ENCODE measurements around the gene SRM. TPM values are rescaled to one million over a fixed set of nuclear protein-coding genes. Genes with fewer than 3 reads are reported as not detected.
"Not testable (repeated sequence)": the region's sequence is repeated elsewhere in the genome, so short reads cannot be mapped to it uniquely, and the experiment has no call there.

Gene SRM
- 326 TPM for polyA plus RNA-seq (2012; ENCODE audit: insufficient read depth, insufficient read length, low read depth)

DNA sequence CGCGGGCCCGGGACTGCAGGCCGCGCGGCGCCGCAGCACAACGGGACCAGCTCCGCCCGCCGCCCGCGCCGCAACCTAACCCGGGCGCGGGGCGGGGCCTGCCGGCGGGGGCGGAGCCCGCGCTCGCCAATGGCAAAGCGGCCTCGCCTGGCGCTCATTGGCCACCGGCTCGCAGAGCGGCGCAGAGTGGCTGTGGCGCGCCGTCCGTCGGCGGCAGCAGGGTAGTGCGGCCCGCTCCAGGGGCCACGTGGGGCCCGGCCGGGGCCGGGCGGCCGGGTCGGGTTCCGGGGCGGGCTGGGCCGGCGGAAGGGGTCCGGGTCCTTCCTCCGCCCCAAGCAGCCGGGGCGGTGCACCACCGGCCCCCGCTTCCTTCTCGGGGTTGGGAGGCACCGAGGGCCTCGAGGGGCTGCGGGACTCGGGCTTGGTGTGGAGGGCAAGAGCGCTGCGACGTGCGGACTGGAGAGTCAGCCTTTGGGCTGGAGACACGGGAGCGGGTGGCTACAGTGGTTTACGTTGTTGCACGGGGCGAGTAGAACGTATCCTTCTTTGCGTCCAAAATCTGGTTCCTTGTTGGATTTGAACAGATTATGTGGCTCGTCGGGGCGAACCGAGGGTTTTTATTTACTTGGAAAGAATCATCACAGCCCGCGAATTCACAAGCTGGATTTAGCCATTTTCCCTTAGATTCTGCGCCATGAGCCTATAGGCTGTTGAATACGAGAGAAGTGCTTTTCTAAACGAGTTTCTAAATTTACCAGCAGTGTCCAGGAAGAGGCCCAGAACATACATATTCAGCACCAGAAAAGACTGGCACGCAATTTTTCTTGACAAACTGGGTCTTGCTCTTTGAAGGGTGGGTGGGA lies at the start of gene SRM:
SRM (minus strand) TSS at position 51 of the 863 bp plus-strand sequence. CDS start 75 bp downstream, outside the sequence.
- peak; percentile 90 for DNase-seq
- Histone ChIP-seq H3K4me1 (no peaks in the 10 kb centered on the region), H3K9me3 (no peaks in the 10 kb centered on the region), H3K27me3 (no peaks in the 10 kb centered on the region), H3K4me3 (ENCODE audit: low read depth, low read length) (peak within 1 kb of the TSS; percentile 79), H3K36me3 (peaks cover 23% of the 10 kb centered on the region)
- TF ChIP-seq, protein P1, sequence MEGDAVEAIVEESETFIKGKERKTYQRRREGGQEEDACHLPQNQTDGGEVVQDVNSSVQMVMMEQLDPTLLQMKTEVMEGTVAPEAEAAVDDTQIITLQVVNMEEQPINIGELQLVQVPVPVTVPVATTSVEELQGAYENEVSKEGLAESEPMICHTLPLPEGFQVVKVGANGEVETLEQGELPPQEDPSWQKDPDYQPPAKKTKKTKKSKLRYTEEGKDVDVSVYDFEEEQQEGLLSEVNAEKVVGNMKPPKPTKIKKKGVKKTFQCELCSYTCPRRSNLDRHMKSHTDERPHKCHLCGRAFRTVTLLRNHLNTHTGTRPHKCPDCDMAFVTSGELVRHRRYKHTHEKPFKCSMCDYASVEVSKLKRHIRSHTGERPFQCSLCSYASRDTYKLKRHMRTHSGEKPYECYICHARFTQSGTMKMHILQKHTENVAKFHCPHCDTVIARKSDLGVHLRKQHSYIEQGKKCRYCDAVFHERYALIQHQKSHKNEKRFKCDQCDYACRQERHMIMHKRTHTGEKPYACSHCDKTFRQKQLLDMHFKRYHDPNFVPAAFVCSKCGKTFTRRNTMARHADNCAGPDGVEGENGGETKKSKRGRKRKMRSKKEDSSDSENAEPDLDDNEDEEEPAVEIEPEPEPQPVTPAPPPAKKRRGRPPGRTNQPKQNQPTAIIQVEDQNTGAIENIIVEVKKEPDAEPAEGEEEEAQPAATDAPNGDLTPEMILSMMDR (IDR thresholded peaks at IDR 0.05; ENCODE audit: low read depth, low read length): no peak

DNA sequence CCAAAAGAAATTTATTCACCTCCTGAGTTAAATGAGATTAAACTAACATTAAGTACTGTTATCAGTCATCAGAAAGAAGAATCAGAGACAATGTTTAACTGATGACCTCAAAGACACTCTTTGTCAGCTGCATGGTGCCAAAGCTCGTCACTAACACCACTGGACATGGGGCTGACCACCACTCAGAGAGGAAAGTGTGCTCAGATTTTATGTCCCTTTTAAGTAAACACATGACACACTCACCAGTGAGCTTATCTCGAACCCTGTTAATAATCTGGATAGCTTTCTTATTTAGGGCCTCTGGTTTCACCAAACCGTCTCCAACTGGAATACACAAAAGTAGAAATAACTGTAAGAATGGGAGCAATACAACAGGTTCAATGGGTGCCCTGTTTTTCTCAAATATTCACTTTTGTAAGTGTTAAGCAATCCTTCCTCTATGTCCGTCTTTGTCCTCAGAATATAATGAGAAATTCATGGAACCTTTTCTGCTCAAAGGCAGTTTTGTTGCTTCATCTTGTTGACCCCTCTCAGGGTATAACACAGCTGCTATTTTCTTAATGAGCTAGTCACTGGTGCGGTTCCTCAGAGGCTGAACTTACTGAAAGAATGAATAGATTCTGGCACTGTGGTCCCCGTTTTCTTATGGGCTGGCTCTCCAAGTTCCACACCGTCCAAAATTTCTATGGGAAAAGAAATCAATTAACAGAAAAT lies 49.4 kb upstream of the SRM start:
- TF ChIP-seq, protein P1 (IDR thresholded peaks at IDR 0.05; ENCODE audit: low read depth, low read length): no peak
- H3K36me3 ChIP-seq: peaks cover 4% of the 10 kb centered on the region; the same call in 1 of the 2 replicates
- no peak overlapping the region for H3K4me3 ChIP-seq (ENCODE audit: low read depth, low read length)
- no peaks in the 10 kb centered on the region for H3K9me3 ChIP-seq
- H3K4me1 ChIP-seq: no peaks in the 10 kb centered on the region
- no peak for DNase-seq
- H3K27me3 ChIP-seq: no peaks in the 10 kb centered on the region

DNA sequence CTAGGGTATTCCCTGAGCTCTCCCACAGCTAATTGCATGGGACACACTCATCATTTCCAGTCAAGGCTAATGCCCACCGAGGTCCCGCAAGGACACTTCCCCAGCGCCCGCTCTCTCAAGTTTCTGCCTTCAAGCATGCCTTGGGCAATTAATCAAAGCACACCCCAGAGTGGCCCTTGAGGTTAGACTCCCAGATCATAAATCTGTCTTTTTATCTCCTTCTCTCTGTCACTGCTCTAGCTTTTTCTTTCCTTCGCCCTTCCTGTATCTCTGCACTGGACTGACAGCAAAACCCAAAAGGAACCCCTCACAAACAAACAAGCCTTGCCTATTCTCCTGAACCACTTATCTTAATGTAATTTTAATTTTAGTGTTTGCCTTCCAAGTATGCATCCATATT lies 47.8 kb upstream of the SRM start:
- no peak overlapping the region for H3K4me3 ChIP-seq (ENCODE audit: low read depth, low read length)
- no peaks in the 10 kb centered on the region for H3K27me3 ChIP-seq
- no peak for DNase-seq
- H3K4me1 ChIP-seq: no peaks in the 10 kb centered on the region
- H3K9me3 ChIP-seq: no peaks in the 10 kb centered on the region
- no peaks in the 10 kb centered on the region; the same call in 1 of the 2 replicates for H3K36me3 ChIP-seq
- TF ChIP-seq, protein P1 (IDR thresholded peaks at IDR 0.05; ENCODE audit: low read depth, low read length): no peak

DNA sequence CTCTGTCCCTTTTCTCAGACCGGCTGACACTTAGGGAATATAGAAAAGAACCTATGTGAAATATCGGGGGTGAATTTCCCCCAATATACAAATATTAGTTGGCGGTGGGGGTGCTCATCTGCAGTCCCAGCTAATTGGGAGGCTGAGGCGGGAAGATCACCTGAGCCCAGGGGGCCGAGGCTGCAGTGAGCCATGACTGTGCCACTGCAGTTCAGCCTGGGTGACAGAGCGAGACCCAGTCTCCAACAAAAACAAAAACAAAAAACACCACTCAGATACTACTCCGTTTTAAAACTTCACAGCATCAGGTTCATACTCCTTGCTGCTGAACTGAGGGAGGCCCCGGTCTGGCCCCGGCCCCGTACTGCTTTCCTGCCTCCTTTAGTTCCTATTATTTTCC lies 45.8 kb upstream of the SRM start:
- TF ChIP-seq, protein P1 (IDR thresholded peaks at IDR 0.05; ENCODE audit: low read depth, low read length): no peak
- no peaks in the 10 kb centered on the region for H3K4me1 ChIP-seq
- H3K9me3 ChIP-seq: no peaks in the 10 kb centered on the region
- no peaks in the 10 kb centered on the region for H3K27me3 ChIP-seq
- H3K36me3 ChIP-seq: no peaks in the 10 kb centered on the region; the same call in 1 of the 2 replicates
- no peak overlapping the region for H3K4me3 ChIP-seq (ENCODE audit: low read depth, low read length)
- DNase-seq: no peak

DNA sequence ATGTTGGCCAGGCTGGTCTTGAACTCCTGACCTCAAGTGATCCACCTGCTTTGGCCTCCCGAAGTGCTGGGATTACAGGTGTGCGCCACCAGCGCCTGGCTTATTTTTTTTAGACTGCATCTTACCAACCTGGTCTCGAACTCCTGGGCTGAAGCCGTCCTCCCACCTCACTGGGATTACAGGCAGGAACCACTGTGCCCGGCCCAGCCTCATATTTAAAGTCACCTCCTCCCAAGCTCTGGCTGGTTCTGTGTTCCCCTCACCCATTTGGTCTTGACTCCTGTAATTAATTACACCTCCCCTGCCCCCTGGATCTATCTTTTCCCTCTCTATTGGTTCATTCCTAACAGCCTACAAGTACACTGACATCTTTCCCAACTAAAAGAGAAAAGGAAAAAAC lies 41.5 kb upstream of the SRM start:
- TF ChIP-seq, protein P1 (IDR thresholded peaks at IDR 0.05; ENCODE audit: low read depth, low read length): no peak
- no peaks in the 10 kb centered on the region for H3K9me3 ChIP-seq

DNA sequence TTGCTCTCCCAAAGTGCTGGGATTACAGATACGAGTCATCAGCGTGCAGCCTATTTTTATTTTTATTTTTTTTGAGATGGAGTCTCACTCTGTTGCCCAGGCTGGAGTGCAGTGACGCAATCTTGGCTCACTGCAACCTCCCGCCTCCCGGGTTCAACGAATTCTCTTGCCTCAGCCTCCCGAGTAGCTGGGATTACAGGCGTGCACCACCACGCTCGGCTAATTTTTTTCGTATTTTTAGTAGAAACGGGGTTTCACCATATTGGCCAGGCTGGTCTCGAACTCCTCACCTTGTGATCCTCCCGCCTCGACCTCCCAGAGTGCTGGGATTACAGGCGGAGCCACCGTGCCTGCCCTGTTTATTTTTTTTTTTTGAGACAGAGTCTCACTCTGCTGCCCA lies 41.0 kb upstream of the SRM start:
- DNase-seq: not testable (repeated sequence)

More for the DNA sequence above, 41.5 kb upstream of the SRM start:
- Histone ChIP-seq H3K36me3 (peaks cover 5% of the 10 kb centered on the region), H3K27me3 (no peaks in the 10 kb centered on the region), H3K4me1 (no peaks in the 10 kb centered on the region), H3K4me3 (ENCODE audit: low read depth, low read length) (no peak overlapping the region)
- no peak for DNase-seq

More for the DNA sequence above, 41.0 kb upstream of the SRM start:
- H3K9me3 ChIP-seq; H3K27me3 ChIP-seq; H3K4me3 ChIP-seq (ENCODE audit: low read depth, low read length); H3K4me1 ChIP-seq; H3K36me3 ChIP-seq: not testable (repeated sequence)

Measured in BE2C (cell line).